ENCODE data around the gene BIRC7.

GRCh38 chr20:63186084-63186483 lies 49.6 kb upstream of the BIRC7 start:
- TF ChIP-seq CTCF (conservative IDR thresholded peaks at IDR 0.05) = no peak
- no peak for TF ChIP-seq EZH2 (IDR thresholded peaks at IDR 0.05; ENCODE audit: low read depth)
